Mucosa of stomach (tissue), 1 donor: ENCODE data around the gene ANKDD1B.
A peak's percentile ranks its signal among the peaks of the same experiment; 100 is the strongest.
"Not testable (repeated sequence)": the region's sequence is repeated elsewhere in the genome, so short reads cannot be mapped to it uniquely, and the experiment has no call there.

Experiments
- H3K27me3 ChIP-seq: one replicate; pipeline ENCODE4 v1.7.0; 2013; ENCODE audit warnings: mild to moderate bottlenecking, low read length; ENCODE audit not compliant: control insufficient read depth, insufficient read depth
- H3K36me3 ChIP-seq: one replicate; pipeline ENCODE4 v1.7.0; 2013; ENCODE audit warnings: low read length; ENCODE audit not compliant: control insufficient read depth, insufficient read depth
- H3K4me1 ChIP-seq: one replicate; pipeline ENCODE4 v1.7.0; 2013; ENCODE audit warnings: mild to moderate bottlenecking, low read length; ENCODE audit not compliant: control insufficient read depth, insufficient read depth
- H3K4me3 ChIP-seq: one replicate; pipeline ENCODE4 v1.7.0; 2013; ENCODE audit warnings: low read length
- H3K9ac ChIP-seq: one replicate; pipeline ENCODE4 v1.7.0; 2013; ENCODE audit warnings: mild to moderate bottlenecking, low read length, moderate library complexity
- H3K9me3 ChIP-seq: one replicate; pipeline ENCODE4 v1.7.0; 2013; ENCODE audit warnings: mild to moderate bottlenecking, low read length, moderate library complexity; ENCODE audit not compliant: control insufficient read depth
- donor health status: Pancreatic carcinoma.

The ANKDD1B gene

DNA sequence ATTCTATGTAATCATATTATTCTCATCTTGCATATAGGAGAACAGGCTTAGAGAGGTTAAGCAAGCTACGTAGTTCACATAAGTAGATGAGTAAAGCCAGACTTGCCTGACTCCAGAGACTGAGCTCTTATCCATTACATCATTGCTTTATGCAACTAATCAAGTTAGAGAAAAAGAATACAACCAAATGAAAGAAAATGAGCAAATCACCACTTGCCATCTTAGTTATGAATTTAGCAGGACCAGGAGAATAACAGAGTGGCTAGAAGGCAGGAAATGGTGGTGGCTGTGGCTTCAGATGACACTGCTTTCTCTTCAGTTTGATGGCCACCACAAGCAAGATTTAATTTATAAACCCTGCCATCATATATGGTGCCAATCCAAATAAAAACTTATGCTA, 79.4 kb downstream of the ANKDD1B start:
- no peak overlapping the region for H3K4me3 ChIP-seq
- no peaks in the 10 kb centered on the region for H3K36me3 ChIP-seq

DNA sequence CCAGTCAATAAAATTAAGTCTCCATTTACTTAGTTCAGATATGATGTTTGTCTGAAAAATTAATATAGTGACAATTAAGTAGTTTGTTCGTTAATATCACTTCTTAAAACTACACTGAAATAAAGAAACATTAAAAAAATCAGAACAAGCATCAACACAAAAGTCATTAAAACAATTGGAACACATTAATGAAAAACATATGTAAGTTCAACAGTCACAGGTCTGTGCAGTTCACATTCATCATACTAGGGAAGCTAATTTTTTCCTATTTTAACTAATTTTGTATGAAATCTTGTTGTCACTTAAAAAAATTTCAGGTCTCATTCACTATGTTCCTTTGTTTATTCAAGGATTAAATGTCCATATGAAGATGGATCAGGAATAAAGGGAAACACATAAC, 83.5 kb downstream of the ANKDD1B start:
- no peaks in the 10 kb centered on the region for H3K4me1 ChIP-seq
- H3K36me3 ChIP-seq, result no peaks in the 10 kb centered on the region
- H3K27me3 ChIP-seq, result no peaks in the 10 kb centered on the region
- no peak overlapping the region for H3K4me3 ChIP-seq
- no peaks in the 10 kb centered on the region for H3K9me3 ChIP-seq
- H3K9ac ChIP-seq, result no peak overlapping the region

More for the DNA sequence above, 79.4 kb downstream of the ANKDD1B start:
- Histone ChIP-seq H3K9ac (no peak overlapping the region), H3K4me1 (no peaks in the 10 kb centered on the region), H3K27me3 (no peaks in the 10 kb centered on the region), H3K9me3 (no peaks in the 10 kb centered on the region)

- not testable (repeated sequence) for H3K27me3 ChIP-seq, H3K4me3 ChIP-seq, H3K4me1 ChIP-seq, H3K9me3 ChIP-seq, H3K36me3 ChIP-seq, H3K9ac ChIP-seq
Measured at GRCh38 chr5:75695472-75696351, 84.5 kb downstream of the ANKDD1B start.

GRCh38 chr5:75701856-75702255, 90.6 kb downstream of the ANKDD1B start:
- H3K4me1 ChIP-seq, result no peaks in the 10 kb centered on the region
- H3K4me3 ChIP-seq, result no peak overlapping the region
- H3K27me3 ChIP-seq, result no peaks in the 10 kb centered on the region
- peaks cover 5% of the 10 kb centered on the region for H3K36me3 ChIP-seq
- no peak overlapping the region for H3K9ac ChIP-seq
- no peaks in the 10 kb centered on the region for H3K9me3 ChIP-seq

DNA sequence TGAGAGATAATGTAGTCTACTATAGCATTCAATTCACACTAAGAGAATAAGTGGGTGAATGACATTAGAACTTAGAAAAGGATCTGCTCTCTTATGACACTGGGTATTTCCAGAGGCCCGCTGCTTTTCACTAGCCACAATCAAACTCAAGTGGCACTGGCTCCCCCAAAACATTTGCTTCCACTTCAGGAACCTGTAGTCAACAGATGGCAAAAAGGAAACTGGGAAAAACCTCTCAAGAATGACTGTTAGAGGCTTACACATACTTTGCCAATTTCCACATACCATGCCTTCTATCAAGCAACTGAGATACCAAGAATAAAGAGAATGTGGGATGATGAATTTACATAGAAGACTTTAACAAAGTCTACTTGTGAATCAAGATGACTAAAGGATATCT, 94.8 kb downstream of the ANKDD1B start:
- Histone ChIP-seq H3K4me1 (no peaks in the 10 kb centered on the region), H3K9ac (no peak overlapping the region), H3K27me3 (no peaks in the 10 kb centered on the region), H3K36me3 (peaks cover 5% of the 10 kb centered on the region), H3K9me3 (no peaks in the 10 kb centered on the region), H3K4me3 (no peak overlapping the region)

DNA sequence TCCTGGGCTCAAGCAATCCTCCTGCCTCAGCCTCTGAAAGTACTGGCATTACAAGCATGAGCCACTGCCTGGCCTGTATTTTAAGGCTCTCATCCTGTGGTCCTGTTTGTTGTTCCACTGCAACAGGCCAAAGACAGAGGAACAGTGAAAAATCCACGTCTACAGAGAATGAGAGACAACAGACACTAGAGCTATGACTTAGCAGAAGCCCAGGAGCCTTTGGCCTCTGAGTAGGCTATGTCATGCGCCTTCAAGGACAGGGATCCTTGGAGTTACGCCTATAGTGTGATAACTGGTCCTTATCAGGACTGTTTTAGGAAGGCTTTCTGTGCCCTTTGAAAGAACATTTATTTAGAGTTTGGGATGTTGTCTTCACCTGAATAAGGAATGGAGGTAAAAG, 95.5 kb downstream of the ANKDD1B start:
- Histone ChIP-seq H3K9me3 (no peaks in the 10 kb centered on the region), H3K4me3 (no peak overlapping the region), H3K27me3 (no peaks in the 10 kb centered on the region), H3K36me3 (peaks cover 5% of the 10 kb centered on the region), H3K9ac (no peak overlapping the region), H3K4me1 (no peaks in the 10 kb centered on the region)

DNA sequence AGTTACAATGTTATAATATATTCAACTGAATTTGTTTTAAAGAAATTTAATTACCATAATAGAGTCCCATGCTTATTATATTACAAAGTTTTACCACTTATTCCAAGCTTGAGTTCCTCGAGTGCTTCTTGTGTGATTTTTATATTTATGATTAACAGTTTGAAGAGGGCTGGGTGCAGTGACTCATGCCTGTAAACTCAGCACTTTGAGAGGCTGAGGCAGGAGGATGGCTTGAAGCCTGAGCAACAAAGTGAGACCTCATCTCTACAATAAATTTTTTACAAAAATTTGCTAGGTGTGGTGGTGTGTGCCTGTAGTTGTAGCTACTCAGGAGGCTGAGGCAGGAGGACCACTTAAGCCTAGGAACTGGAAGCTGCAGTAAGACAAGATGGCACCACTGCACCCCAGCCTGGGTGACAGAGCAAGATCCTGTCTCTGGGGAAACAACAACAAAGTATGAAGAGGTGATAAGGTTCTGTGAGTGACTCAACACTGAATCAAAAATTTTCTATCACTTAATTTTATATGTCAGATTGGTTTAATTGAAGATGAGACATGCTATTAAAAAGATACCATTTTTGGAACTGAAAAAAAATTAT, 96.8 kb downstream of the ANKDD1B start:
- Histone ChIP-seq H3K27me3 (no peaks in the 10 kb centered on the region), H3K4me1 (no peaks in the 10 kb centered on the region), H3K9me3 (no peaks in the 10 kb centered on the region), H3K36me3 (no peaks in the 10 kb centered on the region), H3K4me3 (no peak overlapping the region), H3K9ac (no peak overlapping the region)

- Histone ChIP-seq H3K27me3 (no peaks in the 10 kb centered on the region), H3K9me3 (no peaks in the 10 kb centered on the region), H3K4me1 (no peaks in the 10 kb centered on the region), H3K4me3 (no peak overlapping the region), H3K36me3 (no peaks in the 10 kb centered on the region), H3K9ac (no peak overlapping the region)
Measured at GRCh38 chr5:75710637-75711036, 99.4 kb downstream of the ANKDD1B start.

GRCh38 chr5:75711151-75711550, 99.9 kb downstream of the ANKDD1B start:
- Histone ChIP-seq H3K9ac (no peak overlapping the region), H3K36me3 (no peaks in the 10 kb centered on the region), H3K27me3 (no peaks in the 10 kb centered on the region), H3K9me3 (no peaks in the 10 kb centered on the region), H3K4me1 (no peaks in the 10 kb centered on the region), H3K4me3 (no peak overlapping the region)

- H3K9ac ChIP-seq, result no peak overlapping the region
- no peaks in the 10 kb centered on the region for H3K27me3 ChIP-seq
- H3K9me3 ChIP-seq, result no peaks in the 10 kb centered on the region
- no peak overlapping the region for H3K4me3 ChIP-seq
- no peaks in the 10 kb centered on the region for H3K4me1 ChIP-seq
- H3K36me3 ChIP-seq, result no peaks in the 10 kb centered on the region
Measured at GRCh38 chr5:75712091-75712490, 100.8 kb downstream of the ANKDD1B start.

GRCh38 chr5:75716715-75717081, 105.4 kb downstream of the ANKDD1B start:
- H3K4me3 ChIP-seq, result peak overlapping the region; percentile 97
- no peaks in the 10 kb centered on the region for H3K27me3 ChIP-seq
- no peaks in the 10 kb centered on the region for H3K36me3 ChIP-seq
- H3K4me1 ChIP-seq, result no peaks in the 10 kb centered on the region
- H3K9me3 ChIP-seq, result no peaks in the 10 kb centered on the region
- peak overlapping the region; percentile 78 for H3K9ac ChIP-seq

- H3K4me3 ChIP-seq, result peak within 1 kb of the TSS; percentile 97
- no peaks in the 10 kb centered on the region for H3K9me3 ChIP-seq
- H3K4me1 ChIP-seq, result no peaks in the 10 kb centered on the region
- no peaks in the 10 kb centered on the region for H3K36me3 ChIP-seq
- peak within 1 kb of the TSS; percentile 78 for H3K9ac ChIP-seq
- no peaks in the 10 kb centered on the region for H3K27me3 ChIP-seq
Measured at GRCh38 chr5:75717082-75717922, 106.0 kb downstream of the ANKDD1B start, which contains the start of gene POC5. TSS of gene POC5 (minus strand) at chr5:75717437. CDS start at chr5:75712937, 4,500 bp downstream.
